Panc1 (cell line): ENCODE data around the gene SEL1L2. TPM values are rescaled to one million over a fixed set of nuclear protein-coding genes. Genes with fewer than 3 reads are reported as not detected.

Experiments
- ATAC-seq: fragments of 200-7000 bp; cut with Tn5 transposase; 2 replicates; pipeline ENCODE4 v1.9.1; 2020; ENCODE audit warnings: mild to moderate bottlenecking, moderate library complexity
- BruUV-seq: library from RNA; stranded (reverse); fragments of 400-500 nt; replicated peaks from 2 replicates; lab custom pipeline; 2021; lab: Mats Ljungman, UMichigan
- CTCF ChIA-PET: fragments of 300-600 bp; sonication (Branson Sonifier 250); formaldehyde crosslinking; loops from one replicate; lab custom pipeline; 2022; ENCODE audit warnings: antibody characterized with exemption; lab: Charles Lee
- POLR2A ChIA-PET: fragments of 300-600 bp; sonication (Branson Sonifier 250); formaldehyde crosslinking; loops from one replicate; lab custom pipeline; 2022; ENCODE audit warnings: antibody characterized with exemption; lab: Charles Lee
- DNase-seq: peaks from one replicate; pipeline ENCODE4 v3.0.0-alpha.2; 2010; ENCODE audit warnings: low read depth, low spot score
- H3K27ac ChIP-seq: 2 replicates; pipeline ENCODE4 v1.5.1; 2011; ENCODE audit warnings: mild to moderate bottlenecking, low read length, inconsistent platforms
- H3K27me3 ChIP-seq: fragments of 200-500 bp; sonication (Bioruptor generic); 2 replicates; pipeline ENCODE4 v1.6.0; 2014; ENCODE audit warnings: low read length, inconsistent platforms; ENCODE audit not compliant: control insufficient read depth, insufficient read depth
- H3K36me3 ChIP-seq: fragments of 200-500 bp; sonication (Bioruptor generic); 2 replicates; pipeline ENCODE4 v1.5.1; 2014; ENCODE audit warnings: inconsistent platforms, mild to moderate bottlenecking, low read length, moderate library complexity; ENCODE audit not compliant: control insufficient read depth, insufficient read depth
- H3K4me1 ChIP-seq: 2 replicates; pipeline ENCODE4 v1.5.1; 2011; ENCODE audit warnings: inconsistent platforms, mild to moderate bottlenecking, low read length, moderate library complexity; ENCODE audit not compliant: control insufficient read depth, insufficient read depth
- H3K4me3 ChIP-seq, 2 experiments: 2 replicates each; pipeline ENCODE4 v1.5.1; 2011 to 2012; ENCODE audit warnings: low read depth in 2 of 2, low read length in 2 of 2, mild to moderate bottlenecking in 2 of 2, inconsistent platforms in 1 of 2, moderate library complexity in 1 of 2
- H3K9me3 ChIP-seq: fragments of 200-500 bp; sonication (Bioruptor generic); 2 replicates; pipeline ENCODE4 v1.5.1; 2014; ENCODE audit warnings: low read depth, mild to moderate bottlenecking, inconsistent platforms, low read length, moderate library complexity; ENCODE audit not compliant: control insufficient read depth, insufficient read depth
- CTCF ChIP-seq: fragments of 450-650 bp; IDR thresholded peaks from 2 replicates; pipeline ENCODE4 v1.5.1; 2017; ENCODE audit warnings: mild to moderate bottlenecking
- POLR2AphosphoS5 ChIP-seq: IDR thresholded peaks from 2 replicates; pipeline ENCODE4 v1.6.1; 2012; ENCODE audit warnings: mild to moderate bottlenecking, low read depth, low read length, moderate library complexity
- SIN3A ChIP-seq: IDR thresholded peaks from 2 replicates; pipeline ENCODE4 v1.6.1; 2012; ENCODE audit warnings: low read depth, mild to moderate bottlenecking, low read length, moderate library complexity, borderline replicate concordance; ENCODE audit not compliant: insufficient read depth
- TCF7L2 ChIP-seq: IDR thresholded peaks from 2 replicates; pipeline ENCODE4 v1.6.1; 2011; ENCODE audit warnings: mild to moderate bottlenecking, low read depth, low read length, inconsistent platforms
- in situ Hi-C: cut with HindIII; loops from 2 replicates; pipeline ENCODE4 v1.10.0; 2016; ENCODE audit warnings: low sequenced_read_pairs, low pct_unique_long_range_greater_than_20kb
- intact Hi-C: fragments of 100-400 bp; cut with micrococcal nuclease; formaldehyde crosslinking; loops from one replicate; pipeline ENCODE4 v1.10.0; 2022; ENCODE audit not compliant: unreplicated experiment
- total RNA-seq: library from RNA; stranded (reverse); gene quantifications from one replicate; pipeline ENCODE4 v1.2.1, GENCODE V29; 2021; ENCODE audit not compliant: unreplicated experiment
- TF ChIP-seq, protein P1 (sequence below), 2 experiments: IDR thresholded peaks; 2 replicates each; pipeline ENCODE4 v1.6.1; 2011 to 2012; ENCODE audit warnings: low read depth in 2 of 2, control low read depth in 1 of 2, low read length in 1 of 2, mild to moderate bottlenecking in 1 of 2, moderate library complexity in 1 of 2; ENCODE audit not compliant: insufficient read depth in 1 of 2

Gene SEL1L2
- total RNA-seq, 1 experiment from 2014 or later, result not detected

DNA sequence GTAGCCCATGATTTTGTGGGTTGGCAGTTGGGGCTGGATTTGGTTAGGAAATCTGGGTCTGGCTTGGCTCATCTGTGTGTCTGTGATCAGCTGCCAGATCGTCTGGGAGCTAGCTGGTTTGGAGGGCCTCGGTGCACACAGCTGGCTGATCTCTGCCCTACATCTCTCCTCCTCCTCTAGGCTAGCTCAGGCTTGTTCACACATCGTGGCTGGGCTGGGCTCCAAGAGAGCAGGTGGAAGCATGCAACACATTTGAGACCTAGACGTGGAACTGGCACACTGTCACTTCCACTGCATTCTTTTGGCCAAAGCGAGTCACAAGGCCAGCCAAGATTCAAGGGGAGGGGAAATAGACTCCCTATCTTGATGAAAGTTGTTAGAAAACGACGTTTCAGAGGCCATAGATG, 189.7 kb downstream of the SEL1L2 start:
- Histone ChIP-seq H3K4me3 (no peak overlapping the region), H3K4me1 (no peaks in the 10 kb centered on the region; the same call in 1 of the 2 replicates), H3K27me3 (no peaks in the 10 kb centered on the region), H3K9me3 (no peaks in the 10 kb centered on the region), H3K27ac (peak overlapping the region; percentile 32), H3K36me3 (peaks cover 54% of the 10 kb centered on the region)
- TF ChIP-seq, protein P1, sequence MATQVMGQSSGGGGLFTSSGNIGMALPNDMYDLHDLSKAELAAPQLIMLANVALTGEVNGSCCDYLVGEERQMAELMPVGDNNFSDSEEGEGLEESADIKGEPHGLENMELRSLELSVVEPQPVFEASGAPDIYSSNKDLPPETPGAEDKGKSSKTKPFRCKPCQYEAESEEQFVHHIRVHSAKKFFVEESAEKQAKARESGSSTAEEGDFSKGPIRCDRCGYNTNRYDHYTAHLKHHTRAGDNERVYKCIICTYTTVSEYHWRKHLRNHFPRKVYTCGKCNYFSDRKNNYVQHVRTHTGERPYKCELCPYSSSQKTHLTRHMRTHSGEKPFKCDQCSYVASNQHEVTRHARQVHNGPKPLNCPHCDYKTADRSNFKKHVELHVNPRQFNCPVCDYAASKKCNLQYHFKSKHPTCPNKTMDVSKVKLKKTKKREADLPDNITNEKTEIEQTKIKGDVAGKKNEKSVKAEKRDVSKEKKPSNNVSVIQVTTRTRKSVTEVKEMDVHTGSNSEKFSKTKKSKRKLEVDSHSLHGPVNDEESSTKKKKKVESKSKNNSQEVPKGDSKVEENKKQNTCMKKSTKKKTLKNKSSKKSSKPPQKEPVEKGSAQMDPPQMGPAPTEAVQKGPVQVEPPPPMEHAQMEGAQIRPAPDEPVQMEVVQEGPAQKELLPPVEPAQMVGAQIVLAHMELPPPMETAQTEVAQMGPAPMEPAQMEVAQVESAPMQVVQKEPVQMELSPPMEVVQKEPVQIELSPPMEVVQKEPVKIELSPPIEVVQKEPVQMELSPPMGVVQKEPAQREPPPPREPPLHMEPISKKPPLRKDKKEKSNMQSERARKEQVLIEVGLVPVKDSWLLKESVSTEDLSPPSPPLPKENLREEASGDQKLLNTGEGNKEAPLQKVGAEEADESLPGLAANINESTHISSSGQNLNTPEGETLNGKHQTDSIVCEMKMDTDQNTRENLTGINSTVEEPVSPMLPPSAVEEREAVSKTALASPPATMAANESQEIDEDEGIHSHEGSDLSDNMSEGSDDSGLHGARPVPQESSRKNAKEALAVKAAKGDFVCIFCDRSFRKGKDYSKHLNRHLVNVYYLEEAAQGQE (IDR thresholded peaks at IDR 0.05; ENCODE audit: insufficient read depth in 1 of 2, low read depth in 2 of 2, low read length in 1 of 2), result no peak
- TF ChIP-seq POLR2AphosphoS5, result peak; percentile 23; the same call in 1 of the 2 replicates
- no peak for TF ChIP-seq CTCF
- TF ChIP-seq SIN3A, result no peak
- TF ChIP-seq TCF7L2, result peak; percentile 71
- BruUV-seq, result no TSS peak
- POLR2A ChIA-PET, result no interaction called here
- DNase-seq, result no peak
- CTCF ChIA-PET, result no interaction called here
- intact Hi-C loops (no loop called here), in situ Hi-C loops (no loop called here)
- ATAC-seq, result peak; percentile 76

- intact Hi-C loops (no loop called here), in situ Hi-C loops (no loop called here)
- no peak for ATAC-seq
- Histone ChIP-seq H3K27me3 (no peaks in the 10 kb centered on the region), H3K9me3 (no peaks in the 10 kb centered on the region), H3K4me1 (no peaks in the 10 kb centered on the region; the same call in 1 of the 2 replicates), H3K36me3 (peaks cover 59% of the 10 kb centered on the region), H3K27ac (peak overlapping the region; percentile 41), H3K4me3 (no peak overlapping the region)
- BruUV-seq, result no TSS peak
- POLR2A ChIA-PET, result no interaction called here
- CTCF ChIA-PET, result no interaction called here
- TF ChIP-seq TCF7L2 (no peak), SIN3A (no peak), CTCF (no peak), POLR2AphosphoS5 (no peak)
- TF ChIP-seq, protein P1 (IDR thresholded peaks at IDR 0.05; ENCODE audit: insufficient read depth in 1 of 2, low read depth in 2 of 2, low read length in 1 of 2), result no peak
- DNase-seq, result no peak
These were observed 190.4 kb downstream of the SEL1L2 start for GRCh38 chr20:13799974-13800373.
